Cerebellar cortex (tissue), 1 donor: Measurements from ENCODE around the gene ALPP.
"Not testable (repeated sequence)": the region's sequence is repeated elsewhere in the genome, so short reads cannot be mapped to it uniquely, and the experiment has no call there.

ENCODE experiments used
- DNase-seq: peaks from one replicate; pipeline ENCODE4 v3.0.0-alpha.2; 2015; ENCODE audit warnings: low spot score

ALPP gene

GRCh38 chr2:232363784-232364615, 14.6 kb upstream of the ALPP start:
- no peak for DNase-seq

- DNase-seq: not testable (repeated sequence)
These were observed 13.6 kb upstream of the ALPP start for GRCh38 chr2:232364806-232365594.

- DNase-seq: peak; percentile 33
These were observed 12.8 kb upstream of the ALPP start for GRCh38 chr2:232365621-232366321.

- not testable (repeated sequence) for DNase-seq
These were observed 12.1 kb upstream of the ALPP start for GRCh38 chr2:232366461-232366860.

GRCh38 chr2:232367016-232367415, 11.5 kb upstream of the ALPP start:
- no peak for DNase-seq

- peak; percentile 53 for DNase-seq
These were observed 10.8 kb upstream of the ALPP start for GRCh38 chr2:232367591-232368233.

- peak; percentile 32 for DNase-seq
These were observed 10.2 kb upstream of the ALPP start for GRCh38 chr2:232368311-232368731.

GRCh38 chr2:232369126-232369951, 9.2 kb upstream of the ALPP start:
- no peak for DNase-seq

GRCh38 chr2:232370007-232370406, 8.5 kb upstream of the ALPP start:
- DNase-seq: not testable (repeated sequence)

- DNase-seq: no peak
These were observed 6.0 kb upstream of the ALPP start for GRCh38 chr2:232372231-232373208.

- no peak for DNase-seq
These were observed 4.2 kb upstream of the ALPP start for GRCh38 chr2:232374356-232374755.

- no peak for DNase-seq
These were observed 3.4 kb upstream of the ALPP start for GRCh38 chr2:232375164-232375563.

- DNase-seq: no peak
These were observed 2.3 kb upstream of the ALPP start for GRCh38 chr2:232376260-232376659.

- DNase-seq: no peak
These were observed 1.8 kb upstream of the ALPP start for GRCh38 chr2:232376713-232377112.

- no peak for DNase-seq
These were observed 1.2 kb upstream of the ALPP start for GRCh38 chr2:232377319-232377718.

- no peak for DNase-seq
These were observed 463 bp upstream of the ALPP start for GRCh38 chr2:232377841-232378734.

GRCh38 chr2:232379610-232380590, 1.3 kb downstream of the ALPP start:
- not testable (repeated sequence) for DNase-seq
